GM21576 (cell line): ENCODE results near the gene LRPAP1.

ENCODE experiments used
- ATAC-seq: cut with Tn5 transposase; IDR thresholded peaks from one replicate; pipeline ENCODE4 v1.9.1; 2021; ENCODE audit warnings: mild to moderate bottlenecking, moderate library complexity; ENCODE audit not compliant: unreplicated experiment

The LRPAP1 gene

GRCh38 chr4:3486541-3487540, 45.4 kb downstream of the LRPAP1 start:
- no peak for ATAC-seq

GRCh38 chr4:3485886-3486540, 46.2 kb downstream of the LRPAP1 start:
- no peak for ATAC-seq

GRCh38 chr4:3485011-3485791, 47.0 kb downstream of the LRPAP1 start:
- no peak for ATAC-seq

- ATAC-seq: no peak
Observed at GRCh38 chr4:3484057-3484973, 47.9 kb downstream of the LRPAP1 start.

- ATAC-seq: no peak
Observed at GRCh38 chr4:3483471-3483921, 48.7 kb downstream of the LRPAP1 start.

- ATAC-seq: no peak
Observed at GRCh38 chr4:3482707-3483106, 49.5 kb downstream of the LRPAP1 start.

GRCh38 chr4:3481783-3482393, 50.3 kb downstream of the LRPAP1 start:
- ATAC-seq: no peak

- ATAC-seq: no peak
Observed at GRCh38 chr4:3481113-3481531, 51.1 kb downstream of the LRPAP1 start.

- no peak for ATAC-seq
Observed at GRCh38 chr4:3480528-3481112, 51.6 kb downstream of the LRPAP1 start.

GRCh38 chr4:3479358-3480101, 52.7 kb downstream of the LRPAP1 start:
- ATAC-seq: no peak

GRCh38 chr4:3478446-3479357, 53.5 kb downstream of the LRPAP1 start:
- ATAC-seq: no peak

- ATAC-seq: no peak
Observed at GRCh38 chr4:3477750-3478430, 54.3 kb downstream of the LRPAP1 start.

GRCh38 chr4:3476936-3477749, 55.1 kb downstream of the LRPAP1 start:
- no peak for ATAC-seq

GRCh38 chr4:3476341-3476747, 55.9 kb downstream of the LRPAP1 start:
- no peak for ATAC-seq

- ATAC-seq: no peak
Observed at GRCh38 chr4:3475713-3476260, 56.4 kb downstream of the LRPAP1 start.
